K562 (cell line): ENCODE data around the gene MYO6. TPM values are rescaled to one million over a fixed set of nuclear protein-coding genes. Genes with fewer than 3 reads are reported as not detected.

Experiments
- ATAC-seq: fragments of 200-7000 bp; cut with Tn5 transposase; 3 replicates; pipeline ENCODE4 v1.9.1; 2020; ENCODE audit warnings: moderate library complexity
- BruUV-seq: library from RNA; stranded (reverse); fragments of 400-500 nt; replicated peaks from 2 replicates; lab custom pipeline; 2021; lab: Mats Ljungman, UMichigan
- CTCF ChIA-PET: fragments of 300-600 bp; formaldehyde crosslinking; extraction: SDS; loops from one replicate; lab custom pipeline; 2021; ENCODE audit warnings: low intra/inter-chr PET ratio; lab: Yijun Ruan, JAX
- POLR2A ChIA-PET: fragments of 300-600, 350-650 bp; sonication (Branson Sonifier 250); formaldehyde crosslinking; extraction: SDS; loops from one replicate; lab custom pipeline; 2021; ENCODE audit warnings: antibody characterized with exemption, inconsistent platforms; lab: Yijun Ruan, JAX
- DNase-seq, 4 experiments: peaks; one replicate each; pipeline versions ENCODE4 v3.0.0 to v3.0.0-alpha.2; 2011 to 2018; ENCODE audit warnings: low spot score in 3 of 4, mixed read lengths in 3 of 4; ENCODE audit errors: extremely low read depth in 1 of 4
- FAIRE-seq: peaks from 2 replicates; lab custom pipeline; 2011; peaks lifted over from hg19 to GRCh38; lab: Jason Lieb, UNC
- H2AFZ ChIP-seq: 2 replicates; pipeline ENCODE4 v1.6.0; 2011; ENCODE audit warnings: low read depth, low read length, control low read depth, inconsistent platforms
- H3K27ac ChIP-seq: fragments of 200-600 bp; 3 replicates; pipeline ENCODE4 v1.8.0; 2011; ENCODE audit warnings: low read depth, mild to moderate bottlenecking, control low read depth, inconsistent platforms, low read length, moderate library complexity, mixed read lengths; ENCODE audit errors: extremely low read depth
- H3K27me3 ChIP-seq, 2 experiments: fragments of 300-600 bp in 1 of 2; 2 replicates in 1 of 2; 3 replicates in 1 of 2; pipeline versions ENCODE4 v1.6.0 to v1.8.0; 2011; ENCODE audit warnings: inconsistent platforms in 2 of 2, low read length in 2 of 2, mild to moderate bottlenecking in 1 of 2, mixed read lengths in 1 of 2, moderate library complexity in 1 of 2; ENCODE audit not compliant: control insufficient read depth in 2 of 2, insufficient read depth in 2 of 2
- H3K36me3 ChIP-seq: fragments of 300-600 bp; 3 replicates; pipeline ENCODE4 v1.8.0; 2011; ENCODE audit warnings: mild to moderate bottlenecking, low read length, inconsistent platforms; ENCODE audit not compliant: control insufficient read depth, insufficient read depth
- H3K4me1 ChIP-seq, 2 experiments: fragments of 200-600 bp in 1 of 2; replicated peaks in 1 of 2; 2 replicates in 1 of 2; 3 replicates in 1 of 2; pipeline versions ENCODE4 v1.5.1 to v1.8.0; 2011; ENCODE audit warnings: inconsistent platforms in 2 of 2, low read length in 2 of 2, mild to moderate bottlenecking in 1 of 2, mixed read lengths in 1 of 2, moderate library complexity in 1 of 2; ENCODE audit not compliant: control insufficient read depth in 2 of 2, insufficient read depth in 2 of 2
- H3K4me2 ChIP-seq: 2 replicates; pipeline ENCODE4 v1.6.1; 2011; ENCODE audit warnings: low read length, control low read depth, inconsistent platforms, mixed read lengths; ENCODE audit not compliant: insufficient read depth
- H3K4me3 ChIP-seq: fragments of 200-600 bp; sonication (generic), shearing (Covaris generic); 2 replicates; pipeline ENCODE4 v1.5.1; 2016; ENCODE audit warnings: control low read depth, inconsistent platforms
- H3K79me2 ChIP-seq: fragments of 200-600 bp; 3 replicates; pipeline ENCODE4 v1.8.0; 2011; ENCODE audit warnings: low read length, inconsistent platforms; ENCODE audit not compliant: control insufficient read depth, insufficient read depth
- H3K9ac ChIP-seq, 2 experiments: 2 replicates each; pipeline versions ENCODE4 v1.6.0 to v1.6.1; 2011; ENCODE audit warnings: low read depth in 2 of 2, low read length in 2 of 2, control low read depth in 1 of 2, inconsistent platforms in 1 of 2, mild to moderate bottlenecking in 1 of 2, mixed read lengths in 1 of 2; ENCODE audit not compliant: insufficient read depth in 1 of 2
- H3K9me1 ChIP-seq: one replicate; pipeline ENCODE4 v1.6.0; 2011; ENCODE audit warnings: inconsistent platforms, mild to moderate bottlenecking, low read length, moderate library complexity; ENCODE audit not compliant: control insufficient read depth, insufficient read depth
- H3K9me3 ChIP-seq: replicated peaks from 2 replicates; pipeline ENCODE4 v1.5.1; 2011; ENCODE audit warnings: low read depth, low read length, inconsistent platforms; ENCODE audit not compliant: control insufficient read depth, insufficient read depth
- H4K20me1 ChIP-seq: replicated peaks from 2 replicates; pipeline ENCODE4 v1.6.1; 2011; ENCODE audit warnings: low read length, inconsistent platforms, mixed read lengths; ENCODE audit not compliant: control insufficient read depth, insufficient read depth
- FOXJ3 ChIP-seq: sonication (generic); formaldehyde crosslinking; IDR thresholded peaks from 2 replicates; pipeline ENCODE4 v1.4.0; 2020; ENCODE audit warnings: mild to moderate bottlenecking, missing genetic modification reagents
- HMG20A ChIP-seq: fragments of 450-650 bp; formaldehyde crosslinking; conservative IDR thresholded peaks from 2 replicates; pipeline ENCODE4 v1.4.0; 2020; ENCODE audit warnings: mild to moderate bottlenecking, mixed read lengths
- MBD1 ChIP-seq: fragments of 250-450 bp; sonication (Bioruptor Pico); IDR thresholded peaks from 2 replicates; pipeline ENCODE4 v1.8.0; 2022; ENCODE audit warnings: inconsistent platforms
- MEF2A ChIP-seq: IDR thresholded peaks from 2 replicates; pipeline ENCODE4 v1.6.1; 2011; ENCODE audit warnings: low read depth, mild to moderate bottlenecking, low read length, moderate library complexity; ENCODE audit not compliant: control insufficient read depth
- NFRKB ChIP-seq: fragments of 450-650 bp; IDR thresholded peaks from 2 replicates; pipeline ENCODE4 v1.6.1; 2016; ENCODE audit warnings: low read depth
- PHF8 ChIP-seq: fragments of 200-600 bp; sonication (generic); IDR thresholded peaks from 2 replicates; pipeline ENCODE4 v1.6.1; 2012; ENCODE audit warnings: mixed run types, mild to moderate bottlenecking, inconsistent platforms, low read length, moderate library complexity, borderline replicate concordance
- TCF3 ChIP-seq: sonication (generic); formaldehyde crosslinking; IDR thresholded peaks from 2 replicates; pipeline ENCODE4 v1.4.0; 2020; ENCODE audit warnings: mild to moderate bottlenecking, missing genetic modification reagents
- THRAP3 ChIP-seq: fragments of 450-650 bp; IDR thresholded peaks from 2 replicates; pipeline ENCODE4 v1.6.1; 2016; ENCODE audit warnings: mild to moderate bottlenecking, inconsistent platforms, borderline replicate concordance
- TRIM25 ChIP-seq: fragments of 450-650 bp; IDR thresholded peaks from 2 replicates; pipeline ENCODE4 v1.7.0; 2016; ENCODE audit warnings: borderline replicate concordance
- U2AF1 ChIP-seq: fragments of 200-400 bp; formaldehyde crosslinking; optimal IDR thresholded peaks from 2 replicates; pipeline ENCODE3; 2017; ENCODE audit warnings: mild to moderate bottlenecking, low read depth, low read length, moderate library complexity
- ZFPM2 ChIP-seq: fragments of 250-450 bp; sonication (Bioruptor Pico); IDR thresholded peaks from 2 replicates; pipeline ENCODE4 v1.5.1; 2022; ENCODE audit warnings: mild to moderate bottlenecking
- WGBS: fragments of 100-300 bp; shearing (Covaris generic); methylation state at CpG from one replicate; pipeline ENCODE4 v1.1.6; 2016; ENCODE audit warnings: low coverage, mixed read lengths; ENCODE audit not compliant: insufficient coverage; ENCODE audit errors: missing lambda C conversion rate; 5-methylcytosine and 5-hydroxymethylcytosine counted together
- in situ Hi-C: fragments of 300-500 bp; cut with MboI; formaldehyde crosslinking; loops from 4 replicates; pipeline ENCODE4 v1.15.0; 2018; ENCODE audit warnings: inconsistent platforms, mixed read lengths
- intact Hi-C: fragments of 100-400 bp; cut with micrococcal nuclease; formaldehyde crosslinking; loops from 2 replicates; pipeline ENCODE4 v1.14.2; 2022
- polyA plus RNA-seq, 8 experiments: library from polyadenylated mRNA; depleted of rRNA in 4 of 8; stranded (reverse) in 5 of 8; unstranded in 3 of 8; fragments of >200 nt; fragmentation: Nextera tagmentation in 2 of 8; fragmentation: Illumina TruSeq in 1 of 8; extraction: Ambion mirVana in 2 of 8; extraction: Trizol in 1 of 8; gene quantifications; 2 replicates each; pipeline versions ENCODE4 v1.2.1 to v1.2.3, GENCODE V29; 2011 to 2014; ENCODE audit warnings: inconsistent platforms in 1 of 8, missing spikeins in 1 of 8
- total RNA-seq, 7 experiments: library from RNA; depleted of rRNA in 6 of 7; stranded (reverse); fragments of >200 nt in 6 of 7; fragmentation: Illumina TruSeq in 2 of 7; extraction: Trizol in 2 of 7; gene quantifications; 2 replicates each; pipeline versions ENCODE4 v1.2.1 to v1.2.3, GENCODE V29; 2011 to 2021; ENCODE audit warnings: low replicate concordance in 1 of 7

The MYO6 gene
- total and polyA plus RNA-seq, 9 of the 15 experiments (the other 6 are each of a cell fraction or from before 2014, with no cell fraction given) = 1.3 to 5.5 (median 2.7) TPM

GRCh38 chr6:75907444-75907843 lies 158.4 kb downstream of the MYO6 start:
- Histone ChIP-seq H3K9me3 (no peaks in the 10 kb centered on the region), H3K4me2 (no peak overlapping the region), H4K20me1 (no peaks in the 10 kb centered on the region), H3K27me3 (no peaks in the 10 kb centered on the region), H3K9ac (no peak overlapping the region), H2AFZ (no peak overlapping the region), H3K27ac (no peak overlapping the region), H3K4me1 (no peaks in the 10 kb centered on the region; a peak in 1 of 5 replicates), H3K79me2 (no peaks in the 10 kb centered on the region), H3K9me1 (no peaks in the 10 kb centered on the region), H3K4me3 (no peak overlapping the region), H3K36me3 (no peaks in the 10 kb centered on the region)
- intact Hi-C loops (no loop called here), in situ Hi-C loops (no loop called here)
- FAIRE-seq (no peak), DNase-seq (no peak), ATAC-seq (no peak)
- ChIA-PET POLR2A (no interaction called here), CTCF (no interaction called here)
- 0% methylated on average over 2 of the region's 2 CpGs for WGBS
- no peak for TF ChIP-seq FOXJ3 (CRISPR knock-in tag)
- no peak for TF ChIP-seq MEF2A
- TF ChIP-seq HMG20A = no peak
- TF ChIP-seq THRAP3 = no peak
- TF ChIP-seq PHF8 = no peak
- TF ChIP-seq U2AF1 = no peak
- TF ChIP-seq TCF3 = no peak
- no peak for TF ChIP-seq TRIM25
- TF ChIP-seq NFRKB = no peak
- no peak for TF ChIP-seq ZFPM2 (CRISPR knock-in tag)
- TF ChIP-seq MBD1 = no peak
- no TSS peak for BruUV-seq
